Endothelial cell of umbilical vein (primary cell): Measurements from ENCODE around the gene WARS2.

ENCODE experiments used
- CTCF ChIP-seq, 2 donors: IDR thresholded peaks; 1 replicate in 1 of 2; 2 replicates in 1 of 2; pipeline ENCODE4 v1.5.1; 2011; ENCODE audit warnings: low read length in 2 of 2, mild to moderate bottlenecking in 2 of 2, moderate library complexity in 2 of 2, control low read depth in 1 of 2, inconsistent platforms in 1 of 2, low read depth in 1 of 2; ENCODE audit not compliant: insufficient read depth in 1 of 2; ENCODE audit errors: extremely low read depth in 1 of 2
- EZH2 ChIP-seq: IDR thresholded peaks from 2 replicates; pipeline ENCODE4 v1.6.1; 2012; ENCODE audit warnings: borderline replicate concordance, low read depth, mild to moderate bottlenecking, moderate library complexity, low read length, inconsistent platforms; ENCODE audit not compliant: severe bottlenecking
- JUN ChIP-seq: IDR thresholded peaks from 2 replicates; pipeline ENCODE4 v1.6.1; 2011; ENCODE audit warnings: borderline replicate concordance, low read depth; ENCODE audit not compliant: insufficient read length, insufficient read depth
- MAX ChIP-seq: IDR thresholded peaks from 2 replicates; pipeline ENCODE4 v1.6.1; 2011; ENCODE audit not compliant: insufficient read depth, insufficient read length
- POLR2A ChIP-seq: IDR thresholded peaks from 2 replicates; pipeline ENCODE4 v1.6.1; 2012; ENCODE audit warnings: low read depth, mild to moderate bottlenecking, control low read depth, low read length
- POLR2AphosphoS5 ChIP-seq: IDR thresholded peaks from 2 replicates; pipeline ENCODE4 v1.6.1; 2012; ENCODE audit warnings: low read depth, mild to moderate bottlenecking, control low read depth, low read length, moderate library complexity; ENCODE audit not compliant: insufficient read depth

GRCh38 chr1:118989878-118990378 lies 150.5 kb downstream of the WARS2 start:
- TF ChIP-seq EZH2 (no peak), CTCF (IDR thresholded peaks at IDR 0.05; ENCODE audit: extremely low read depth in 1 of 2, insufficient read depth in 1 of 2, low read depth in 1 of 2, low read length in 2 of 2) (no peak), JUN (no peak), POLR2AphosphoS5 (no peak), POLR2A (no peak), MAX (no peak)
